Cerebellar nuclear complex (tissue), 1 donor: Measurements from ENCODE around the gene SLC24A3.

Experiments used
- DNase-seq, 2 experiments: peaks; one replicate each; lab custom pipeline; 2025; lab: John Stamatoyannopoulos, UW

The SLC24A3 gene

GRCh38 chr20:19427913-19428312 is 215.5 kb downstream of the SLC24A3 start:
- DNase-seq = no peak

GRCh38 chr20:19428324-19428723 is 215.9 kb downstream of the SLC24A3 start:
- no peak for DNase-seq

GRCh38 chr20:19429538-19429937 is 217.1 kb downstream of the SLC24A3 start:
- DNase-seq = no peak

GRCh38 chr20:19430641-19431315 is 218.3 kb downstream of the SLC24A3 start:
- DNase-seq = no peak

GRCh38 chr20:19431316-19431700 is 218.9 kb downstream of the SLC24A3 start:
- DNase-seq = no peak

GRCh38 chr20:19431906-19432305 is 219.5 kb downstream of the SLC24A3 start:
- no peak for DNase-seq

- DNase-seq = no peak
Measured at GRCh38 chr20:19433371-19434350, 221.2 kb downstream of the SLC24A3 start.

- DNase-seq = no peak
Measured at GRCh38 chr20:19435316-19435715, 222.9 kb downstream of the SLC24A3 start.

- no peak for DNase-seq
Measured at GRCh38 chr20:19435821-19436220, 223.4 kb downstream of the SLC24A3 start.

GRCh38 chr20:19438488-19438887 is 226.0 kb downstream of the SLC24A3 start:
- DNase-seq = no peak

- DNase-seq = no peak
Measured at GRCh38 chr20:19440660-19441527, 228.5 kb downstream of the SLC24A3 start.

GRCh38 chr20:19446246-19446645 is 233.8 kb downstream of the SLC24A3 start:
- DNase-seq = no peak

GRCh38 chr20:19448632-19449031 is 236.2 kb downstream of the SLC24A3 start:
- no peak for DNase-seq

- DNase-seq = no peak
Measured at GRCh38 chr20:19449051-19449450, 236.6 kb downstream of the SLC24A3 start.

- no peak for DNase-seq
Measured at GRCh38 chr20:19451231-19451922, 238.9 kb downstream of the SLC24A3 start.

- DNase-seq = no peak
Measured at GRCh38 chr20:19451923-19452295, 239.5 kb downstream of the SLC24A3 start.

GRCh38 chr20:19453410-19453809 is 241.0 kb downstream of the SLC24A3 start:
- DNase-seq = no peak

- no peak for DNase-seq
Measured at GRCh38 chr20:19453862-19454261, 241.4 kb downstream of the SLC24A3 start.

- DNase-seq = no peak
Measured at GRCh38 chr20:19456595-19457395, 244.4 kb downstream of the SLC24A3 start.

- DNase-seq = no peak
Measured at GRCh38 chr20:19457611-19458010, 245.2 kb downstream of the SLC24A3 start.

- DNase-seq = no peak
Measured at GRCh38 chr20:19460386-19460785, 247.9 kb downstream of the SLC24A3 start.
